Stimulated activated CD8-positive, alpha-beta memory T cell treated with anti-CD3 and anti-CD28 coated beads, Interleukin-15, amount 100 ng/mL, for 1 hour (primary cell): ENCODE data around the gene PAK1.

Experiments used
- DNase-seq: peaks from one replicate; pipeline ENCODE4 v3.0.0-alpha.2; 2020; ENCODE audit warnings: low read depth

The PAK1 gene

DNA sequence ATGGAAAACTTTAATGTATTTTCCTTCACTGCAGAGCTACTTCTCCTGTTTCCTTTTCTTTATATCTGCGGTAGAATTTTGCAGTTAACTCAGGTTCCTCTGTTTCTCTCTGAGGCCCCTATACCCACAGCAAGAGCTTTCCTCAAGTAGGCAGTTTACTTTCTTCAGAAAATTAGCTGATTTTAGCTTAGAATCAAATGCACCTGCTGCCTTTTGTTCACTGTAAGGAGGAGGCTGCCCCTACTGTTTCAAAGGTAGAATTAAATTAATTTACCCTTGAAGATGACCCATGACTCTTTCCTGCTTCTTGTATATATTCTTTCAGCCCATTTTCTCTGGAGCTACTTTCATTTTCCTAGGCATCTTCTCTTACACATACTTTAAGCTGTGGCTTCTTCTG, 103.7 kb downstream of the PAK1 start:
- DNase-seq: no peak

DNA sequence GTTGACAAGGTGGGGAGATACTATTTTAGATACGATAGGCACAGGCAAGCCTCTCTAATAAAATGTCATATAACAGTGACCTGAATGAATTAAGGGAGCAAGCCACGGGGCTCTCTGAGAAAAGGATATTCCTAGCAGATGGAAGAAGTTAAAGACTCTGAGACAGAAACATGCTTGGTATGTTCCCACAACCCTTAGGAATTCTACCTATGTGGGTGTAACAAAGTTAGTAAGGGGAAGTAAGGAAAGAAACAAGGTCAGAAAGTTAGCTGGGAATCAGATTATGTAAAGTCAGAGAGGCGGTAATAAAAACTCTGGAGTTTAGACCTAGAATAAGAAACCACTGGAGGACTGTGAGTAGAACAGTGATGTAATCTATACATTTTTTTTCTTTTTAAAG, 112.7 kb downstream of the PAK1 start:
- DNase-seq: no peak

GRCh38 chr11:77359481-77359880, 114.4 kb downstream of the PAK1 start:
- DNase-seq: no peak

DNA sequence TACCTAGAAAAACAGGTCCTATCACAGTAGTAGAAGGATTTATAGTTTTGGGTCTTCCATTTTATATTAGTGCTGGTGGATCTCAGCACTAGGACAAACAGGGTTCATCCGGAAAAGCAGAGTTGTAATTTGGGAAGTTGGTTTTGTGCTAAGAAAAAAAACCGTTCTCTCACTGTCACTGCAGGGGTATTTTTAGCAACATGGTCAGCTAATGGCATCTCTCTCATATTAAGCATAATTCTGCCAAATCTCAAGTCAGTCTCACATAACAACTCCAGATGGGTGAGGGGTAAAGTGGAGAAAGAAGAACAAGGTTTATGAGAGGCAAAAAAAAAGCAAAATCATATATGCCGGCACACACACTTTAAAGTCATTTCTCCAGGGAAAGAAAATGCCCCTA, 120.8 kb downstream of the PAK1 start:
- no peak for DNase-seq

DNA sequence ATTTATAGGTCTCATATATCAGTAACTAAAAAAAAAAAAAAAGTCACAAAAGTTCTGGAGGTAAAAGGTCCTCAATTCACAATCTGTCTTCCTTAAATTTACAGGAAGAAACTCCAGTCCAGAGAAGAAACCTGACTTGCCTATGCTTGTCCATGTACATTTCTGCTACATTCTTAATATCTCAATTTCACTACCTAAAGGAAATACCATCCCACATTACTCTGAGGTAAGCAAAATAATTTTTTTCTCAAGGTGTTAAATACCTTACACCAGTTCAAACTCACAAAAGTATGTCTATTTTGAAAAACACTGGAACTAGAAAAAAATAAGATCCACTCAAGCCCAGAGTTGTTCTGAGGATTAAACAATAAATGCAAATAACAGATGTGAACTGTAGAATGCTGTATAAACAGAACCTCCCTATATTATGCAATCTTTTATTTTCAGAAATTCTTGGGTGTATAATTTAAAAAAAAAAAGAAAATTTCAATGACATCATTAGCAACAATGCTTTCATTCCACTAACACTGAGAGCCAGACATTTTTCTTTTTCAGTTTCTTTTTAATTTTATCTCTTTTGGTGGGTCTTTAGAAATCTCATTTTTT, 122.5 kb downstream of the PAK1 start:
- no peak for DNase-seq

DNA sequence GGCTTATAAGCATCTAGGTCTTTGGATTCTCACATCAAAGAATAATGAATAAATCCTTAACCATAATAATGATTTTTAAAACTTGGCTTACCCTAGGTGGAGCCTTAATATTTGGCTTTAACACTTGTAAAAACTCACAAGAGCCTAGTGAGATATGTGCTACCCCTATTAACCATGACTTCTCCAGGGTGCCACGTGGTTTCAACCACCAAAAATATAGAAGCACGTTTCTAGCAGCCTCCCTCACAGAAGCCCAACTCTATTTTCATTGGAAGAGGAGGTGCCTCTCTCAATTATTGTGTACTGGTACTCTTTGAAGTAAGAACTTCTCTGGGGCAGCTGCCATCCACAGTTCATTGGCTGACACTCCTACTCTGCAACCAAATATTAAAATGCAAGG, 125.9 kb downstream of the PAK1 start:
- DNase-seq: no peak

DNA sequence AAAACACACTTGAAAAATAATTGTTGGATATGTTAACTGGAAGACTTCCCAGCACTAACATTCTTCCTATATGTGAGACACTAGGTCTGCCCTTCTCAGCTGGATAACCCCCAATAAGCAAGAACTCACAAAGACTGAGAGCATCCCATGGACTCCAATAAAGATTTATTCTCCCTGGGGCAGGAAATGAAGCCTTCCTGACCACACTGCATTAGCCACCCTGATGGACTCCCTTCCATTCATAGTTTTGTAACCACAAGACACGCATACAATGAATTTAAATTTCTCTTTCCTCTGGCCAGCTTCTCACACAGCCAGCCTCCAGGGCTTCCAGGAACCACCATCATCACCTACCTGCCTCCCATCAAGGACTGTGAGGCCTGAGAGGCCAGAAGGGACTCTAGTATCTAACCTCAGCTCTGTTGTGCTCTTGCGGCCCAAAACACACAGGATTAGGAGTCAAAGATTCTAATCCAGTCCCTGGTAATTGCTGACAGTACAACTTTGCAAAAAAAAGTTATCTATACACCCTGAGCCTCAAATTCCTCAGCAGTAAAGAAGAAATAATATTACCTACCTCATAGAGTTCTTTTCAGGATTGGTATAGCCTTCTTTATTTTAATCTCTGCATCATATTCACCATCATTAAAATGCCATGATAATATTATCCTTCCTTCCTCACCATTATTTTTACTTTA, 126.8 kb downstream of the PAK1 start:
- no peak for DNase-seq

GRCh38 chr11:77345621-77346020, 128.3 kb downstream of the PAK1 start:
- DNase-seq: no peak

GRCh38 chr11:77340501-77340900, 133.4 kb downstream of the PAK1 start:
- no peak for DNase-seq

- no peak for DNase-seq
These were observed 141.6 kb downstream of the PAK1 start for GRCh38 chr11:77332259-77332658.

- no peak for DNase-seq
These were observed 148.7 kb downstream of the PAK1 start for GRCh38 chr11:77325159-77325558.

DNA sequence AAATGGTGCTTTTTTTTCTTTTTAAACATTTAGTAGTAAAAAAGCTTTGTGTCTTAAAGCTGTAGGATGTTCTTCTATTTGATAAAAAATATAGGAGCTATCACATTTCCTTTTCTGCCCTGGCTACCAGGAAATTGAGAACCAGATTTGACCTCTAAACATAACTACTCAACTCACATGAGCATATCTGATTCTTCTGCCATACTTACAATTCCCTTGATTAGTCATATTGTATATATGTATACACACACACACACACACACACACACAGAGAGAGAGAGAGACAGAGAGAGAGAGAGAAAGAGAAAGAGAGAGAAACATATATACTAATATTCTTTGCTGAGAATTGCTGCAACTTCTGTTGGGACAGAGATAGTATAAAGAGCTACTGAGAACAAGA, 149.4 kb downstream of the PAK1 start:
- no peak for DNase-seq

GRCh38 chr11:77322926-77323590, 150.8 kb downstream of the PAK1 start:
- DNase-seq: no peak

DNA sequence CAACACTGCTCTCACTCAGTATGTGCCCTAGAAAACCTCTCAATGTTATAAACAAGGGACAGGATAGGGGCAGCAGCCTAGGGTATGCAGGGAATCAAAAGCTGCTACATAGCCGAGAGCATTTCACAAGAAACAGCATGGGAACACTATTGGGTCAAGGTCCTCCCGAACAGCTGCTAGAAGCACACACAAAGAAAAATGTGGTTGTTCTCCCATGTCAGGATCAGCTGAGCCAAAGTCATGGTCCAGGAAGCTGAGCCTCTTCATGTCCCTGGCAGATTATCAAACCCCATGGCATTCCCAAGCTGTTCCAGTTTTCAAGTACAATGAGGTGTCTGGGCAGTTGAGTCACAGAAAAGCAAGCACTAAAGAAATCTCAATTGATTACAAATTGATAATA, 151.4 kb downstream of the PAK1 start:
- DNase-seq: no peak

DNA sequence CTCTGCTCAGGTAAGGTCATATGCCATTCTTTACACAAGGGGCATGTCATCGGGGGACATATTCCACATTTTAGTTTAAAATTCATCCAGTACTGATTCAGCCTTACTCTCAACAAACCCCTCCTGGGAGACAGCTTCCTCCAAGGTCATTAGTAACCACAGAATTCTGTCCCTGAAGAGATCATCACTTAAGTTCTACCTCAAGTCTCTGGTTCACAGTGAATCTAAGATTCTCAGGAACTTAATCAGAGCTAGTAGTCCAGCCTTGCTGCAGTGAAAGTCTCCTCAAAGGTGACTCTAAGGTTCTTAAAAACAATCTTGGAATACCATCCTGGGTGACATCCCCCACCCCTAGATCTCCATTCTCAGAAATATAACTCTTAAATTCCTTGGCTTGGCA, 153.5 kb downstream of the PAK1 start:
- DNase-seq: no peak

DNA sequence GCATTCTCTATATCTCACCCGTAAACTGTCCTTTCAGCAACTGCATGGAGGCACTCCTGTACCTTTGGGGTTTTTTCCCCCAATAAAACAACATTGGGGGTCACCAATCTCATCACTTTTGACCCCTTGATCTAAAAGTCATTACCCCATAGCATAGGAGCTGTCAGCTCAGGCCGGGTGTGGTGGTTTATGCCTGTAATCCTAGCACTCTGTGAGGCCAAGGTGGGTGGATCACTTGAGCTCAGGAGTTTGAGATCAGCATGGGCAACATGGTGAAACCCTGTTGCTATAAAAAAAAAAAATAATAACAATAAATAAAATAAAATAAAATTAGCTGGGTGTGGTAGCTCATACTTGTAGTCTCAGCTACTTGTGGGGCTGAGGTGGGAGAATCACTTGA, 155.3 kb downstream of the PAK1 start:
- no peak for DNase-seq

DNA sequence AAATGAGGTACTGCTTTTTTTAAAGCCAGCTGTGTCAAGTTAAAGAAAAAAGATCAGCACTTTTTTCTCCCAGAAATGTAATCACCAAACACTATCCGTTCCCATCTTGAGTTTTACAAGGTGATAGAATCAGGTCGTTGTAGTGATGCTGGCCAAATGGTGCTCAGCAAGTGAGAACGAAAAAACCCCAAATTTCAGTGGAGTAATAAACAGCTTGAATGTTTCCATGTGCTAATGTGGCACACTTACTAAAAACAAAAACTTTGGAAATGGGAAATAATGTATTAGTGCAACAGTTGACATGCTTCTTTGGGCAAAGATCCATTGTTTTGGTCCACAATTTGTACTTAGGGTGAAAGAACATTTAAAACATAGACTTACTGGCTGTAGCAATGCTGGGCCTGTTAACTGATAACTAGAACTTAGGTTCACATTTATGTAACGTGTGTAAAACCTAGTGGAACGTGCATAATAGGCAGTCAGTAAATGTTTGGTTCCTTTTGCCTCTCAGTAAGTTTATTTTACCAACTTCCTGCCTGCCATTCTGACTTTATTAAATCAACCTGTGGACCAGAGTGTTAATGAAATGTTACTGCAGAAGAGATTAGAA, 157.1 kb downstream of the PAK1 start:
- DNase-seq: no peak

GRCh38 chr11:77312107-77312506, 161.8 kb downstream of the PAK1 start:
- DNase-seq: no peak

DNA sequence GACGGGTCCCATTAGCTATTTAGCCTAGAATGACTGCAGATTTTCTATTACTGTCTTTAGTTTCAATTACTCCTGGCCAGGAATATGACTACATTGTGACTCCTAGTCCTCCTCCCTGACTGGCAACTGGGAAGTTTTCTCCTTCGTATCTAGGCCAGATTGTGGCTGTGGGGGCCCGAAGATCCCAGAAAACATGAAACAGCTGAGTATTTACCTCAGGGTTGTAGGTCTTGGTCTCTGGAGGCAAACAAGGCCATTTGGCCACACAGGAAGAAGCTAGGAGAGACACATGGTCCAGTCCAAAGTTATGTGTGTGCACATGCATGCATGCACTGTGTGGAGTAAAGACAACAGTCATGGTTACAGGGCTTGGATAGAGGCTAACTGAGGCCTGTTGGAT, 162.2 kb downstream of the PAK1 start:
- no peak for DNase-seq

DNA sequence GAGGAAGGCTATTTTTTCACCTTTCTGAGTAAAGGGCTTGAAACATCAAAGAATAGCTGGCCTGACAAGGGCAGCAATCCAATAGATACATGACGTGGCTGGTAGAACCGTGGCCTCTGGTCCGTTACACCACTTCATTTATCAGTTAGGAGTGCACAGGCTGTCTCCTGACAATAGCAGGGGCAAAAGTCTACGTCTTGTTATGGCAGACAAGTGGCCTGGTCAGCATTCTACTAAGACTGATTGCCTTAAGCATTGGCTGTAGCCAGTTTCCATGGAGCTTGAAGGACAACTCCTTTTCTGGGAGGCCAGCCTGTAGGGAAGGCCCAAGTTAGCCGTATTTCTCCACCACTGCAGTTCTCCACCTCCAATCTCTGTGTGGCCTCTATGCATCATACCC, 163.2 kb downstream of the PAK1 start:
- no peak for DNase-seq

DNA sequence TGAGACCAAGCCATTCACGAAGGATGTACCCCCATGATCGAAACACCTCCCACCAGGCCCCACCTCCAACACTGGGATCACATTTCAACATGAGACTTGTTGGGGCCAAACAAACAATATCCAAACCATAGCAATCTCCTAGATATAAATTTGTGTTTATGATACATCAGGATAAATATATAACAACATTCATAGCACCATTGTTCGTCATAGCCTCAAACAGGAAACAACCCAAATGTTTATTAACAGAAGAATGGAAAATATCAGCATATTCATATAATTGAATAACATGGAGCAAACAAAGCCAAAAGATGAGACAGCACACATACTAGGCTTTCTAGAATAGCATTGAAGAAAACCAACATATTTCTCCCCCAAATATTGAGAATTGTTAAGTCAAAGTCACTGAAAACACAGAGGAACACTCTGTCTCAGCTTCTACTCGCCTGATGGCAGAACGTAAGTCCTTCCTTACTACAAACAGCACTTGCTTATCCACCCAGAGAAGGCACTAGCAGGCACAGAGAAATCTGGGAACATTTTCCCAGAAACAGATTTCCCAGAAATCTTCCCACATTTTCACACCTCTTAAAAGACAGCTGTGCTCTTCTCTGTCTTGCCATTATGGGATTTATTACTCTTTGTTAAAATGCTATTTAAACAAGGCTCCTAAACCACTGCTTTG, 164.4 kb downstream of the PAK1 start:
- DNase-seq: no peak

DNA sequence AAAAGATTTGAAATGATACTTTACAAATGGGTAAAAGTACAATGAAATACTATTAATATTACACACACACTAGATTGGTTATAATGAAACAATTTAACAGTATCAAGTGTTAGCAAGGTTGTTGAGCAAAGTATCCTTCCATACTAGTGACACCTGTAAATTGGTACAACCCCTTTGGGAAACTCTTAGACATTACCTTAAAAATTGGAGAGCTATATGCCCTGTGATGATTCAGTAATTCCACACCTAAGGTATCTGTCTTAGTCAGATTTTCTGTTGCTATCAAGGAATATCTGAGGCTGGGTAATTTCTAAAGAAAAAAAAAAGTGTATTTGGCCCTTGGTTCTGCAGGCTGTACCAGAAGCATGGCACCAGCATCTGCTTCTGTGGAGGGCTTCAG, 165.1 kb downstream of the PAK1 start:
- DNase-seq: no peak

DNA sequence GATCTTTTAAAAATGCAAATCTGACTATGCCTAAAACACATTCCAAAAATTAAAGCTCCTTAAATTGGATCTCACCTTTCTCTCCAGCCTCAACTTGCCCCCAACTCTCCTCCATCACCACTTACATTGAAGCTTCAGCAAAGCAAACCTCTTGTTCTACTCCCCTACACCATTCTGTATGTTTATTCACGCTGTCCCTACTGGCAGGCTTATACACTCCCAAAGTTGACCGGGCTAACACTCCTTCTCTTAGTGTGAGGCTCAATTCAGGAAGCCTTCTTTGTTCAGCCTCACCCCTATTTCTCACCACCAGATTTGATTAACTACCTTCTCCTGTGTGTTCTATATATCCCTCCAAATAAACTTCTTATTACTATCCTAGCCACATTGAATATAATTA, 170.6 kb downstream of the PAK1 start:
- DNase-seq: no peak
